OCI-LY1 (cell line): ENCODE results near the gene PCSK1N.

Experiments
- H2AFZ ChIP-seq: fragments of 200-600 bp; sonication (generic), shearing (Covaris generic); 2 replicates; pipeline ENCODE4 v1.6.0; 2014; ENCODE audit warnings: antibody characterized with exemption, mild to moderate bottlenecking, low read length
- H3F3A ChIP-seq: fragments of 200-600 bp; sonication (generic), shearing (Covaris generic); 2 replicates; pipeline ENCODE4 v1.6.0; 2014; ENCODE audit warnings: mild to moderate bottlenecking, antibody characterized with exemption, low read length, moderate library complexity; ENCODE audit not compliant: insufficient read depth
- H3K27ac ChIP-seq: fragments of 200-600 bp; sonication (generic); 2 replicates; pipeline ENCODE4 v1.5.1; 2014; ENCODE audit warnings: low read length, mixed run types, mild to moderate bottlenecking, low read depth; ENCODE audit not compliant: poor library complexity, severe bottlenecking
- H3K27me3 ChIP-seq: fragments of 200-600 bp; sonication (generic); 2 replicates; pipeline ENCODE4 v1.6.0; 2014; ENCODE audit warnings: antibody characterized with exemption, mild to moderate bottlenecking, low read length, moderate library complexity; ENCODE audit not compliant: insufficient read depth
- H3K36me3 ChIP-seq: fragments of 200-600 bp; sonication (generic); 2 replicates; pipeline ENCODE4 v1.6.1; 2014; ENCODE audit warnings: mild to moderate bottlenecking, antibody characterized with exemption, low read length, moderate library complexity, mixed read lengths; ENCODE audit not compliant: insufficient read depth
- H3K4me1 ChIP-seq: fragments of 200-600 bp; sonication (generic); 2 replicates; pipeline ENCODE4 v1.5.1; 2014; ENCODE audit warnings: mild to moderate bottlenecking, low read length, moderate library complexity; ENCODE audit not compliant: insufficient read depth, severe bottlenecking
- H3K4me2 ChIP-seq: fragments of 200-600 bp; sonication (generic), shearing (Covaris generic); 2 replicates; pipeline ENCODE4 v1.6.1; 2014; ENCODE audit warnings: low read length
- H3K4me3 ChIP-seq: fragments of 200-600 bp; sonication (generic); 2 replicates; pipeline ENCODE4 v1.5.1; 2014; ENCODE audit warnings: low read length, low read depth, mild to moderate bottlenecking, mixed read lengths; ENCODE audit not compliant: poor library complexity, severe bottlenecking
- H3K79me2 ChIP-seq: fragments of 200-600 bp; shearing (Covaris generic); 2 replicates; pipeline ENCODE4 v1.6.1; 2016; ENCODE audit warnings: mixed run types, low read length, mixed read lengths; ENCODE audit not compliant: insufficient read depth
- H3K9ac ChIP-seq: fragments of 200-600 bp; sonication (generic), shearing (Covaris generic); 2 replicates; pipeline ENCODE4 v1.6.1; 2014; ENCODE audit warnings: mild to moderate bottlenecking, low read length, mixed read lengths
- H3K9me2 ChIP-seq: fragments of 200-600 bp; sonication (generic), shearing (Covaris generic); 2 replicates; pipeline ENCODE4 v1.6.1; 2014; ENCODE audit warnings: low read depth, mild to moderate bottlenecking, low read length, mixed read lengths
- H3K9me3 ChIP-seq: fragments of 200-600 bp; shearing (Covaris generic); 2 replicates; pipeline ENCODE4 v1.6.1; 2014; ENCODE audit warnings: low read length, mixed read lengths
- H4K20me1 ChIP-seq: fragments of 200-600 bp; sonication (generic), shearing (Covaris generic); 2 replicates; pipeline ENCODE4 v1.6.0; 2016; ENCODE audit warnings: mild to moderate bottlenecking, low read length; ENCODE audit not compliant: insufficient read depth
- EZH2 ChIP-seq: fragments of 200-600 bp; sonication (generic), shearing (Covaris generic); IDR thresholded peaks from 2 replicates; pipeline ENCODE4 v1.8.0; 2017; ENCODE audit warnings: borderline replicate concordance, mixed run types, mild to moderate bottlenecking, antibody characterized with exemption, low read length, moderate library complexity, mixed read lengths
- TF ChIP-seq, protein P1 (sequence below): fragments of 200-600 bp; sonication (generic), shearing (Covaris generic); IDR thresholded peaks from 2 replicates; pipeline ENCODE4 v1.5.1; 2017; ENCODE audit warnings: mild to moderate bottlenecking, antibody characterized with exemption, low read length, moderate library complexity, mixed read lengths

The PCSK1N gene

DNA sequence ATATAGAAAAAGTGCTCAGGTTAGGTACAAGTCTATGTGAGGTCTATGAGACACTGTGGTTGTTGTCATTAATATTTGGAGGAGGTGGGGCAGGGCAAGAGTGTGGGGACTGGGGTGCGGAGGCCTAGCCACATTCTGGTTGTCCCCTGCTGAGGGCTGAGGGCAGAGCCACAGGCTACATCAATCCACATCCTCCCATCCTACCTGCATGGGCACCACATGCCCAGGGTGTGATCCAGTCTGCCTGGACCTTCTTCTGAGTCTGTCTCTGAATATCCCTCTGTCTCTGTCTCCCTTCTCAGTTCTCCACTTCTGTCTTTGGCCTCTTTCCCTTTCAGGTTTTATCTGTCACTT lies 50.2 kb downstream of the PCSK1N start:
- Histone ChIP-seq H3K9ac (no peak overlapping the region), H3K36me3 (no peaks in the 10 kb centered on the region), H3K4me3 (no peak overlapping the region), H4K20me1 (no peaks in the 10 kb centered on the region), H3F3A (no peaks in the 10 kb centered on the region), H3K27ac (no peak overlapping the region), H3K79me2 (no peaks in the 10 kb centered on the region), H3K4me2 (no peak overlapping the region), H3K9me3 (no peaks in the 10 kb centered on the region), H2AFZ (no peak overlapping the region), H3K9me2 (no peaks in the 10 kb centered on the region), H3K4me1 (no peaks in the 10 kb centered on the region), H3K27me3 (no peaks in the 10 kb centered on the region)
- TF ChIP-seq, protein P1, sequence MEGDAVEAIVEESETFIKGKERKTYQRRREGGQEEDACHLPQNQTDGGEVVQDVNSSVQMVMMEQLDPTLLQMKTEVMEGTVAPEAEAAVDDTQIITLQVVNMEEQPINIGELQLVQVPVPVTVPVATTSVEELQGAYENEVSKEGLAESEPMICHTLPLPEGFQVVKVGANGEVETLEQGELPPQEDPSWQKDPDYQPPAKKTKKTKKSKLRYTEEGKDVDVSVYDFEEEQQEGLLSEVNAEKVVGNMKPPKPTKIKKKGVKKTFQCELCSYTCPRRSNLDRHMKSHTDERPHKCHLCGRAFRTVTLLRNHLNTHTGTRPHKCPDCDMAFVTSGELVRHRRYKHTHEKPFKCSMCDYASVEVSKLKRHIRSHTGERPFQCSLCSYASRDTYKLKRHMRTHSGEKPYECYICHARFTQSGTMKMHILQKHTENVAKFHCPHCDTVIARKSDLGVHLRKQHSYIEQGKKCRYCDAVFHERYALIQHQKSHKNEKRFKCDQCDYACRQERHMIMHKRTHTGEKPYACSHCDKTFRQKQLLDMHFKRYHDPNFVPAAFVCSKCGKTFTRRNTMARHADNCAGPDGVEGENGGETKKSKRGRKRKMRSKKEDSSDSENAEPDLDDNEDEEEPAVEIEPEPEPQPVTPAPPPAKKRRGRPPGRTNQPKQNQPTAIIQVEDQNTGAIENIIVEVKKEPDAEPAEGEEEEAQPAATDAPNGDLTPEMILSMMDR = no peak

DNA sequence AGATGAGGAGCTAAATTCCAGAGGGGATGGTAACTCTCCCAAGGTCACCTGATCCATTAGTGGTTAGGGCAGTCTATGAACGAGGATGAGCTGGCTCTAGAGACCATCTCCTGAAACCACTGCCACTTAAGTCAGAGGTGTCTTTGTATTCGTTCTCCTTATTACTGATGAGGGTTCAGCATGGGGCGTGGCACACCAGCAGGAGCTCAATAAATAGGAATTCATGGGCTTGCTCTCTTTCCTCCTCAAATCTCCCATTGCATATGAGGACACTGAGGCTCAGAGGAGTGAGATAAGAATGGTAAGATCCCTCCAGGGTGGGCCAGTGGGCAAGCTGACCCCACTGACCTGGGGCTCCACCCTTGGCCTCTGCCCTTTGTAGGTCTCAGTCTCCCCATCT lies 50.7 kb downstream of the PCSK1N start:
- no peak overlapping the region for H3K27ac ChIP-seq
- no peak overlapping the region for H3K9ac ChIP-seq
- no peak overlapping the region for H2AFZ ChIP-seq
- H3F3A ChIP-seq = no peaks in the 10 kb centered on the region
- TF ChIP-seq, protein P1 = no peak
- no peak for TF ChIP-seq EZH2
- no peaks in the 10 kb centered on the region for H3K27me3 ChIP-seq
- H4K20me1 ChIP-seq = no peaks in the 10 kb centered on the region
- H3K36me3 ChIP-seq = no peaks in the 10 kb centered on the region
- H3K4me2 ChIP-seq = no peak overlapping the region
- no peaks in the 10 kb centered on the region for H3K79me2 ChIP-seq
- H3K4me3 ChIP-seq = no peak overlapping the region
- H3K9me2 ChIP-seq = no peaks in the 10 kb centered on the region
- H3K4me1 ChIP-seq = no peaks in the 10 kb centered on the region
- H3K9me3 ChIP-seq = no peaks in the 10 kb centered on the region

DNA sequence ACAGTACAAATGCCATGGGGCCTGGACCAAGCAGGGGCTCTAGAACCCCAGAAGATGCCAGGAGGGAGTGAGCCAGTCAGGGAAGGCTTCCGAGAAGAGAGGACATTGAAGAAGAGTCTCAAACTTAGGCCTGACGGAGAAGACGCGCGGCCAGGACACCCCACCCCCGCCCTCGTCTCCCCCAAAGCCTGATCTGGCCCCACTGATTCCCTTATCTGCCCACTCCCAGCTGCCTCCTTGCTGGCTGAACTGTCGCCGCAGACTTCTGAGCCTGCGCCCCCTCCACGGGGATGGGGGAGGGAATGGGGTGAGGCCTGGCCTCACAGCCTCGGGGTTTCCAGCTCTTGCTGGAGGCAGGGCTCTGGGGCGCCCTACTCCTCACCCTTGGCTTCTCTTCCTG lies 52.6 kb downstream of the PCSK1N start:
- Histone ChIP-seq H3F3A (no peaks in the 10 kb centered on the region), H3K4me2 (no peak overlapping the region), H3K27ac (no peak overlapping the region), H3K9me3 (no peaks in the 10 kb centered on the region), H3K9ac (no peak overlapping the region), H2AFZ (no peak overlapping the region), H3K4me1 (no peaks in the 10 kb centered on the region), H3K79me2 (no peaks in the 10 kb centered on the region), H4K20me1 (no peaks in the 10 kb centered on the region), H3K27me3 (no peaks in the 10 kb centered on the region), H3K9me2 (no peaks in the 10 kb centered on the region), H3K36me3 (no peaks in the 10 kb centered on the region), H3K4me3 (no peak overlapping the region)
- TF ChIP-seq EZH2 = no peak
- TF ChIP-seq, protein P1 = no peak
